PFSK-1 (cell line): ENCODE measurements around the gene SIGLEC15.

ENCODE experiments used
- FOXP2 ChIP-seq: optimal IDR thresholded peaks from 2 replicates; pipeline ENCODE3; 2011; ENCODE audit warnings: borderline replicate concordance, control low read depth, inconsistent platforms; ENCODE audit not compliant: insufficient read depth; ENCODE audit errors: extremely low read length, extremely low read depth
- POLR2AphosphoS5 ChIP-seq: IDR thresholded peaks from 2 replicates; pipeline ENCODE4 v1.6.1; 2012; ENCODE audit warnings: low read depth, mild to moderate bottlenecking, control low read depth, low read length, moderate library complexity
- SIN3A ChIP-seq: IDR thresholded peaks from 2 replicates; pipeline ENCODE4 v1.6.1; 2012; ENCODE audit warnings: mild to moderate bottlenecking, low read length, moderate library complexity, borderline replicate concordance; ENCODE audit not compliant: insufficient read depth
- TF ChIP-seq, protein P1 (sequence below), 2 experiments: IDR thresholded peaks; 2 replicates each; pipeline versions ENCODE4 v1.6.1 to v1.8.0; 2011 to 2012; ENCODE audit warnings: low read depth in 2 of 2, low read length in 2 of 2, control low read depth in 1 of 2, inconsistent platforms in 1 of 2, mild to moderate bottlenecking in 1 of 2, moderate library complexity in 1 of 2; ENCODE audit not compliant: insufficient read depth in 1 of 2

DNA sequence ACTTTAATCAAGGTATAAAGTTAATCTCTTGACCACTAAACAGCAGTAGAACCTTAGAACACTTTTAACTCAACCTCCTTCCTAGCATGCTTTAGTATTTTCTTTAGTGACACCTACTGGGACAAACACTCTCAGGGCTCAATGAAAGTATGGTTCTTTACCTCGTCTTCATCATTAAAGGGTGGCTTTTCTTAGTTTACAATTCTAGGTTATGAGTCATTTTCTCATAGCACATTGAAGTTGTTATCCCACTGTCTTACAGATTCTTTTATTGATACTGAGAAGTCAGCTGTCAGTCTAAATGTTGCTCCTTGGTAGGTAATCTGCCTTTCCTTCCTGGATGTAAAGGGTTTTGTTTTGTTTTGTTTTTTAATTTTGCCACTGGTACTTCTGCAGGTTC, 38.0 kb downstream of the SIGLEC15 start:
- TF ChIP-seq, protein P1, sequence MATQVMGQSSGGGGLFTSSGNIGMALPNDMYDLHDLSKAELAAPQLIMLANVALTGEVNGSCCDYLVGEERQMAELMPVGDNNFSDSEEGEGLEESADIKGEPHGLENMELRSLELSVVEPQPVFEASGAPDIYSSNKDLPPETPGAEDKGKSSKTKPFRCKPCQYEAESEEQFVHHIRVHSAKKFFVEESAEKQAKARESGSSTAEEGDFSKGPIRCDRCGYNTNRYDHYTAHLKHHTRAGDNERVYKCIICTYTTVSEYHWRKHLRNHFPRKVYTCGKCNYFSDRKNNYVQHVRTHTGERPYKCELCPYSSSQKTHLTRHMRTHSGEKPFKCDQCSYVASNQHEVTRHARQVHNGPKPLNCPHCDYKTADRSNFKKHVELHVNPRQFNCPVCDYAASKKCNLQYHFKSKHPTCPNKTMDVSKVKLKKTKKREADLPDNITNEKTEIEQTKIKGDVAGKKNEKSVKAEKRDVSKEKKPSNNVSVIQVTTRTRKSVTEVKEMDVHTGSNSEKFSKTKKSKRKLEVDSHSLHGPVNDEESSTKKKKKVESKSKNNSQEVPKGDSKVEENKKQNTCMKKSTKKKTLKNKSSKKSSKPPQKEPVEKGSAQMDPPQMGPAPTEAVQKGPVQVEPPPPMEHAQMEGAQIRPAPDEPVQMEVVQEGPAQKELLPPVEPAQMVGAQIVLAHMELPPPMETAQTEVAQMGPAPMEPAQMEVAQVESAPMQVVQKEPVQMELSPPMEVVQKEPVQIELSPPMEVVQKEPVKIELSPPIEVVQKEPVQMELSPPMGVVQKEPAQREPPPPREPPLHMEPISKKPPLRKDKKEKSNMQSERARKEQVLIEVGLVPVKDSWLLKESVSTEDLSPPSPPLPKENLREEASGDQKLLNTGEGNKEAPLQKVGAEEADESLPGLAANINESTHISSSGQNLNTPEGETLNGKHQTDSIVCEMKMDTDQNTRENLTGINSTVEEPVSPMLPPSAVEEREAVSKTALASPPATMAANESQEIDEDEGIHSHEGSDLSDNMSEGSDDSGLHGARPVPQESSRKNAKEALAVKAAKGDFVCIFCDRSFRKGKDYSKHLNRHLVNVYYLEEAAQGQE (IDR thresholded peaks at IDR 0.05; ENCODE audit: insufficient read depth in 1 of 2, low read depth in 2 of 2, low read length in 2 of 2) = no peak
- TF ChIP-seq FOXP2 (no peak), POLR2AphosphoS5 (no peak), SIN3A (no peak)
